Smooth muscle cell of the brain vasculature (primary cell): ENCODE measurements around the gene ICA1.

ENCODE experiments used
- DNase-seq: peaks from one replicate; pipeline ENCODE4 v3.0.0-alpha.2; 2012; ENCODE audit warnings: low read depth, low spot score

Gene ICA1

DNA sequence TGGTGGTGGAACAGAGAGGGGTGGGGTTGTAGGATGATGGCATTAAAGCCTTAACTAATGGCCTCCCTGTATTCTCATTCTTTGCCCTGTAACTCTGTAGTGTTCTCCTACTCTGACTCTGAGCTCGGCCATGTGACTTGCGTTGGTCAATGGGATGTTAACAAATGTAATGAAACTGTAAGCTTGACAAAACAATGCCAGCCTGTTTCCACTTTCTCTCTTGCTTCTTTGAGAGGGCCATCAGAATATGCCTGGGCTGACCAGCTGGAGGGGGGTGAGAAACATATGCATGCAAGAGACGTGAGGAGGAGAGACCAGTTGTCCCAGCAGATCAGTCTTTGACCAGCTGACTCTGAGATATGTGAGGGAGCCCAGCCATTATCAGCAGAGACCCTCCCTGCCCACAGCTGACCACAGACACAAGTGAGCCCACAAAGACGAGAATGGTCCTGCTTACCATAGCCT is 100.6 kb downstream of the ICA1 start:
- no peak for DNase-seq

DNA sequence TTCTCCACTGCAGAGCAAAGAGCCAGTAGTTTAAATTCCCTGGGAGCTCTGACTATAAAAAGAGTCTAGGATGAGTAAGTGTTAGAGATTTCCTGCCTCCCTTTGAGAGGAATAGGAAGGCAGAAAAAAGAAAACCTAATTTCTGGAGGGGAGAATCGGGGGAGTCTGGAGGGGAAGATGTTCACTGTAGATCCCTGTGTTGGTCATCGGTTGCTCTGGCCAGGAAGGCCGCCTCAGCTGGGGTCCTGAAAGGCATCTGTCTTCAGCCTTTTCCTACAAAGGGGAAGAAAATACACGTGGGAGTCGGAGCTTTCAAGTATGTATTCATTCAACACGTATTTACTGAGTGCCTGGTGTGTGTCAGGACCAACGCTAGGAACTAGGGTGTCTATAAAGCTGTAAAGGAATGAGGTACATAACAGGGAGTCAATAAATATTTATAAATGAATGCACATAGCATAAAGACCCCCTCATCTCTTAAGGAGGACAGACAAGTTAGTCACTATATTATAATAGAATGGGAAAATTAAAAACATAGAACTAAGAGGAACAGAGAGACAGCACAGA is 101.1 kb downstream of the ICA1 start:
- DNase-seq: no peak

- no peak for DNase-seq
Measured at GRCh38 chr7:8160250-8160649, 101.7 kb downstream of the ICA1 start.

DNA sequence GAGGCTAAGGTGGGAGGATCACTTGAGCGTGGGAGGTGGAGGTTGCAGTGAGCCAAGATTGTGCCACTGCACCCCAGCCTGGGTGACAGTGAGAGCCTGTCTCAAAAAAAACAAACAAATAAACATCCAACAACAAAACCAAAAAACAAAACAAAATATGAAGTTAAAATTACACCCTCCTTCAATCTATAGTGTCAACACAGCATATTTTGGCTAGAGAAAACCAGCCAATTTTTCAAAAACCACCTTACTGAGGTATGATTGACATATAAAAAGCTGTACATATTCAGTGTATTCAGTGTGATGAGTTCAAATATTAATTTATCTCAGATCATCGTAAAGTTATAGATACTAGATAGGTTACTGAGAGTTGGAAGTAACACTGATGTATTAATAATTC is 102.4 kb downstream of the ICA1 start:
- no peak for DNase-seq

GRCh38 chr7:8157296-8157695 is 104.7 kb downstream of the ICA1 start:
- DNase-seq: no peak

GRCh38 chr7:8155836-8156235 is 106.1 kb downstream of the ICA1 start:
- DNase-seq: no peak

GRCh38 chr7:8154272-8154671 is 107.7 kb downstream of the ICA1 start:
- DNase-seq: no peak

GRCh38 chr7:8152489-8153192 is 109.3 kb downstream of the ICA1 start:
- DNase-seq: no peak

DNA sequence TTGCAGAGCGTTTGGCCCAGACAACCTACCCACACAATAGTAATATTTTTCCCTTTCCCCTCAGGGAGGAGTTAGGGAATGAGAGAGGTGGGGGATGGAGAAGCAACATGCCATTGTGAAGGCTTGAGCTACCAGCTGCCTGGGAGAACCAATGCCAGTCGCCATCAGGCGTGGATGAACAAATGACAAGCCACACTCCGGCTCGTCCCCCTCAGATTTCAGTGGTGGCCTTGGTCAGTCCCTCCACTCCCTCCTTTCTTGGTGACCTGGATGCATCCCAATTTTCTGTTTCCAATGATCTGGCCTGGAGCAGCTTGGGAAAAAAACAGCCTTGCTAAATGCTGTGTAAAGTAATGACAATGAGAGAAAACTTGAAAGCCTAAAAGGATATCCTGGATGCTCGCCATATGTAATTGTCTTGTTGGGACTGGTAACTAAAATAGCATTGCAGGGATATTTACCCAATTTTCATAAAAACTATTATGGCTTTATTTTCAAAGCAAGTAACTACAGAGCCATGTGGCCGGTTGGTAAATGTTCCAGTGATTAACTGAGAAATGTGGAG is 110.7 kb downstream of the ICA1 start:
- no peak for DNase-seq

- no peak for DNase-seq
Measured at GRCh38 chr7:8149222-8149621, 112.7 kb downstream of the ICA1 start.

DNA sequence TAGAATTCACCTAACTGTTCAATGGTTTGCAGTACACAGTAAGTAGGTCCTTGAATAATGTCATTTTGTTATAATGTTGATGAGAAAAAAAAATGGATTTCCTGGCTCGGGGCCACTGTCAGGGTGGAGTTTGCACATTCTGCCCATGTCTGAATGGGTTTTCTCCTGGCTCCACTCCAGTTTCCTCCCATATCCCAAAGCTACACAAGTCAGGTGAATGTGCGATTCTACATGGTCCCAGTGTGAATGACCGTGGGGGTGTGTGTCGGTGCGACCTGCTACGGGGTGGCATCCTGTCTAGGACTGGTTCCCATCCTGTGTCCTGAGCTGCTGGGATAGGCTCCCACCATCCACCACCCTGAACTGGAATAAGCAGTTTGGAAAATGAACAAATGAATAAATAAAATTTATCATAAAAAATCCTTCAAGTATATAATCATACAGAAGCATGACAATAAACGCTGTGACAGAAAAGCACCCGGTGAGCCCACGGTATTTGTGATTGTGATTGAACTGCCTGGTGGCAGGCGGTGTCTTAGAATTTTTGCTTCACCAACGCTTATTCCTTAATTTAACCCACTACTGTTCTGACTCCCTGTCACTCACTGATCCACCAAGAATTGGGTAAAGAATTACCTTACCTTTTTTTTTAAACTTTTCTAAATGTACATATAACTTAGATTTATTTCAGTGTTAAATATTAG is 114.1 kb downstream of the ICA1 start:
- no peak for DNase-seq

DNA sequence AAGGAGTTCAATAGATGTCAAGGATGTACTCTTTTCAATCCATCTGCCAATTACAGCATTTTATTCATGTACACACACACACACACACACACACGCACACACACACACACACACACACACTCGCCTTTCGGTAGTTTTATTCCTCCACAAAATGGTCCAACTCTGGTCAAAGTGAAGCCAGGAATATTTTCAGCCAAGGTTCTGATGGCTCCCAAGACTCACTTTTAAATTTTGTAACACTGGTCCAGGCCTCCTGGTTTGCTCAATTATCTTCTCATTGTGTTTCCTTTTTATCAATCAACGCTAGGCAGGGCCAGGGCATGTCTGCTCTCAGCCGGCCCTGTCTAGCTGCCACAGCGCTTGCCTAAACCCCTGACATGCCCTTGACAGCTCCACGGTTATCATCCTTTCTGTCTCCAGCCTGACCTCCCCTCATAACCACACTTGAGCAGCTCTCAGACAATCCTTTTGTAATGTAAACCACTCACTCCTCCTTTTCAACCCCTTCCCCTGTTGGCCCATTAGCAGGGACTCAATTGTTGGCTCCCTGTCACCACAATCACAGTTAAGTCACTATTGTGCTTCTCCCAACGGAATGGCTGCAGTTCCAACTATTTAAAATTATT is 115.1 kb downstream of the ICA1 start:
- DNase-seq: no peak

DNA sequence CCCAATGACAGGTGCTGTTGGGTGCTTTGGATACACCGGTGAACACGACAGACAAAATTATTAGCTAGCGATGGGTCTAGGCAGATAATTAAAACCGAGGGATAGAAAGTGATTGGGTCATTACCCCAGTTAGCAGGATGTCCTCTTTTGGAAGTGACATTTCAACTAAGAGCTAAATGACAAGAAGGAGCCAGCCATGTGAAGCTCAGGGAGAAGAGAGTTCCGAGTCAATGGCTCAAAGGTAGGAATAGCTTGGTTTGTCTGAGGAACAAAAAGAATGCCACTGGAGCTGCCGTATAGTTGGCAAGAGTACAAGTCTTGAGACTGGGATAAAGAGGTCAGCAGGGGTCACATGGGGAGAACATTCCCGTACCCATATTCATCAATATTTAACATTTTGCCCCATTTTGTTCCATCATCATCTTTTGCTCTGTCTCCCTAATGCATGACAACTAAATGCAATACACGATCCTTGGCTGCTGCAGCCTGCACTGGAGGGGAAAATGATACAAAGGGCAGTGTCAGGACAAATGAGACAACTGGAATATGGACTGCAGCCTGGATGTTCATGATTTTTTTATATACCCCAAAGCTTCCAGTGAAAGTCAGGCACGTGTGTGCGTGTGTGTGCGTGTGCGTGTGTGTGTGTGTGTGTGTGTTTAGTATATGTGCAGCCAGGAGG is 115.7 kb downstream of the ICA1 start:
- no peak for DNase-seq

GRCh38 chr7:8144856-8145255 is 117.1 kb downstream of the ICA1 start:
- DNase-seq: no peak

GRCh38 chr7:8143151-8143874 is 118.7 kb downstream of the ICA1 start:
- no peak for DNase-seq

GRCh38 chr7:8142477-8142876 is 119.5 kb downstream of the ICA1 start:
- no peak for DNase-seq

GRCh38 chr7:8141070-8141469 is 120.9 kb downstream of the ICA1 start:
- DNase-seq: no peak

- no peak for DNase-seq
Measured at GRCh38 chr7:8136051-8136730, 125.8 kb downstream of the ICA1 start.

- no peak for DNase-seq
Measured at GRCh38 chr7:8135417-8135816, 126.5 kb downstream of the ICA1 start.

DNA sequence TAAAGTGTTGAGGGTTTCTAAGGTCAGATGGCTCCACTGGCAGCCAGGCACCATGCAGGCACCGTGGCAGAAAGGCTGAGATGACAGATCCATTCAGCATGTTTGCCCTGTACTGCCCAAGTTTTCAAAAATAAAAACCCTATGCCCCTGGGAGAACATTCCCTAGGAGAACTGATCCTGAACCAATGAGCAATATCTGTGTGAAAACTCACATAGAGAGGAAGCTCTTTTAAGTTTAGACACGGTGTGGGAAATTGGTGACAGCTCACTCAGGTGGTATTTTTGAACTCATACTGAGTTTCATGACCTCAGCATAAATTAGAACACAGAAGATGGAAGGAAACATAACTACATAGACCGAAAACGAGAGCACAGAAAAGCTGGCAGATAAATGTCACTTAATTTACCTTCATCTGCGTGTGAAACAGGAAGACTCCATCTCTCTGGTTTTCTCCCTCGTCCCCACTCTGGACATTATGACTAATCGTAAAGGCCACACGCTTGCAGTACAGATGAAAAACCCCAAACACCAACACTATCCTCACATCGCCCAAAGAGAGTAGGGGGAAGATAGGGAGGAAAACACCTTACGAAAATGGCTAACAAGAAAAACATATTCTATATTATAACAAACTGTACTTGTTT is 127.8 kb downstream of the ICA1 start:
- no peak for DNase-seq
